Stimulated activated CD8-positive, alpha-beta memory T cell treated with anti-CD3 and anti-CD28 coated beads, Interleukin-12 subunit alpha, Interleukin-12 subunit beta, amount 100 ng/mL, for 4 hours (primary cell): ENCODE results near the gene OSBPL2.

ENCODE experiments used
- DNase-seq: peaks from one replicate; pipeline ENCODE4 v3.0.0-alpha.2; 2020; ENCODE audit warnings: low read depth

OSBPL2 gene

GRCh38 chr20:62222266-62222850 lies 16.0 kb upstream of the OSBPL2 start:
- DNase-seq, result no peak

DNA sequence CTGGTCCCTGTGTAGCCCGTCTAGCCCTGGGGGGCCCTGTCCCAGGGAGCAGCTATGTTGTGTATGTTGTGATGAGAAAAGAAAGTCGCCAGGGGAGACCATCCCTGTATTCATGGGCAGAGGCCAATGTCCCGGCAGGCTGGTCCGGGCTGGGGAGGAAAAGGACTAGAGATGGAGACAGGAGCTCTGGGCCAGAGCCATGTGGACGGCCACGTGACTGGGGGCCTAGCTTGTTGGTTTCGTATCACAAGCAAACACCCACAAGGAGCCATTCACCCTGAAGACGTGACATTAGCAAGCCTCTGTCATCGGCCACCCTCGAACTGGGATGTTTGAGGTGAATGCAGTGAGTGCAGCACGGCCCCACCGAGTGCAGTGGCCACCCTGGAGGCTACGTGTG lies 15.3 kb upstream of the OSBPL2 start:
- DNase-seq, result no peak

DNA sequence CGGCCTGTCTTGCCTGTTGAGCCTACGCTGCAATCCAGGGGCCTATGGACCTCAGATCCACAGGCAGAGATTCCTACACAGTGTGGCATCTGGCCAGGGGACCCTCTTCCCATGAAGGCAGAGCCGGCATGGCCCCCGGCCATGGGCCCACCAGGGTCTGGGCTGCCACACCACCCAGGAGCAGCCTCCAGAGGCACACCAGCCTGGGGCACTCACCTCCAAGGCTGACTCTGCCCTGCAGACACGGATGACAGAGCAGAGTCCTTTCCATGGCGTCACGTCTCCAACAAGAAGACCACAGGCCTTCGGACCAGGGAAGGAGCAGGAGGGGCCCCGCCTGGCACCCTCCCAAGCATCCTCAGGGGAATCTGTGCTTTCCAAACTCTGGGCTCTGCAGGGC lies 14.8 kb upstream of the OSBPL2 start:
- no peak for DNase-seq

- no peak for DNase-seq
Measured at GRCh38 chr20:62224113-62224855, 14.0 kb upstream of the OSBPL2 start.

- DNase-seq, result no peak
Measured at GRCh38 chr20:62225026-62225425, 13.3 kb upstream of the OSBPL2 start.

GRCh38 chr20:62225820-62226635 lies 12.3 kb upstream of the OSBPL2 start:
- DNase-seq, result no peak

DNA sequence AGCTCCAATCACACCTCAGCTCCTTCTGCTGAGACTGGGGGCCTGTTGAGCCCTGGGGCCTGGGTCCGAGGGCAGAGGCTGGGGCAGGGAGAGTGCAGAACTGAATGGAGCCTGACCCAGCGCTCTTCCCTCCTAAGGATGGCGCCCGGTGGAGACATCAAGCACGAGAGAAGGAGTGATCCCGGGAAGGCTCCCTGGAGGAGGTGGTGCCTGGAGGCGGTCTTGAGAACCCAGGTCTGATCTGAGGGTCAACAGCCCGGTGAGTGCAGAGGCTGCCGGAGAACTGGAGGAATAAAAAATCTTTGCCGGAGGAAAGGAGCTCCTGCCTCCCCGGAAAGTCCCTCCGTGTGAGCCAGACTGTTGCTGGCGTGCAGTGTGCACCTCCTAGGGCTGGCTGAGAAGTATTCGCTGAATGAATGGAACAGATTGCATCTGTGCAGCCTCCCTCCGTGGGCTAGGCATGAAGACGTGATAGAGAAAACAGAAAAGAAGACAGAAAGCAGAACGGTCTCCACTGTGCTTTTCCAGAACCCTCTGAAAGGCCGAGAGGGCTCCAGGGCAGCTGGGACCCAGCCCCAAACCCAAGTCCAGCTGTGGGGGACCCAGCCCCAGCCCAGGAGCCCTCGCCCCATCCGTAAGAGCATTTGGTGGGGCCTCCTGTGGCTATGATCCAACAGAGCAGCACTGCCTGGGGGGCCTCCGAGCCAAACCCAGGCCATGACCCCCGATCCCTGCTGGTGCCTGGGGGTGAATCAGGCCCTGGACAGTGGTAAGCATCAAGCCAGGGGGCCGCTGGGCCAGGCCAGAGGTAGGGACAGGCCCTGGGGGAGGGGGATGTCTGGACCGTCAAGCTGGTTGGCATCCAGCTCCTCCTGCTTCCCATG lies 11.4 kb upstream of the OSBPL2 start:
- DNase-seq, result no peak

- DNase-seq, result no peak
Measured at GRCh38 chr20:62227591-62227976, 10.7 kb upstream of the OSBPL2 start.

DNA sequence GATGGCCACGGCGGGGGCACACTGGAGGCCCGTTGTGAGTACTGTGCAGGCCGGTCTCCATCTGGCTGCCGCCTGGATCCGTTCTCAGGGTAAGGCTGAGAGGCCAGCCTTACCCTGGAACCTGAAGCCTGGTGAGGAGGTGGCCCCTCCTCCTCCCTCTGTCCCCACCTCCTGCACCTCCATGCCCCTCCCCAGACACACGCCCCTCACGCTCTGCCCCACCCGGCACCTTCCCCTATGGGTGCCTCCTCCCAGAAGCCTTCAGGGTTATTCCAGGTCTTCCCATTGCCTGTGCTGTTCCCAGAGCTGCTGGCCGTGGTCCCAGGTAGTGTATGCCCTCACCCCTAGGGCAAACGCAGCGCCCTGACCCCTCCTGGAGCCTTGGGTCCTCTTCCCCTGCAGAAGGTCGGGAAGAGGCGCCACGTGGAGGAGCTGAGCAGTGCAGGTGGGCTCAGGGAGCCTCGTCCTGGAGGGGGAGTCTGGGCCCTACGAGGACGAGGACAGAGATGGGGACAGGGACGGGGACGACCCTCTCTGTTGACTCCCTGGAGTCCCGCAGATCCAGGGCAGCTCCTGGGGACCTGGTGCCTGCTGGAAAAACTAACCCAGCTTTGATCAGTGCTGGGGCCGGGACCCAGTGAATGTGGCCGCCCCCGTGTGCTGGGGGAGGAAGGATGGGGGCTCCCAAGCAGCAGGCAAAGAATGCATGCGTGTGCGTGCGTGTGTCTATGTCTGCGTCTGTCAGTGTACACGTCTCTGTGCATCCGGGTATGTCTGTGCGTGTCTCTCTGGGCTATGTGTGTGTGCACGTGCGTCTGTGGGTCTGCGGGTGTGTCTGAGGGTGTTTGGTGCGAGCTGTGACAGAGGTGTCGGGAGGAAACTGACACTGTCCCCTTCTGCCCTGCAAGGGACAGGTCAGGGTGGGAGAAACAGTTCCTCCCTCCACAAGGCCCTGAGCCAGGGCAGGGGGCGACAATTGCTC lies 10.1 kb upstream of the OSBPL2 start:
- DNase-seq, result no peak

GRCh38 chr20:62228982-62229545 lies 9.3 kb upstream of the OSBPL2 start:
- DNase-seq, result no peak

- DNase-seq, result no peak
Measured at GRCh38 chr20:62229667-62230066, 8.7 kb upstream of the OSBPL2 start.

- DNase-seq, result no peak
Measured at GRCh38 chr20:62230276-62230675, 8.0 kb upstream of the OSBPL2 start.

GRCh38 chr20:62230696-62231095 lies 7.6 kb upstream of the OSBPL2 start:
- no peak for DNase-seq

- no peak for DNase-seq
Measured at GRCh38 chr20:62231292-62231691, 7.0 kb upstream of the OSBPL2 start.

- no peak for DNase-seq
Measured at GRCh38 chr20:62232194-62232593, 6.1 kb upstream of the OSBPL2 start.

- no peak for DNase-seq
Measured at GRCh38 chr20:62232770-62233645, 5.3 kb upstream of the OSBPL2 start.

DNA sequence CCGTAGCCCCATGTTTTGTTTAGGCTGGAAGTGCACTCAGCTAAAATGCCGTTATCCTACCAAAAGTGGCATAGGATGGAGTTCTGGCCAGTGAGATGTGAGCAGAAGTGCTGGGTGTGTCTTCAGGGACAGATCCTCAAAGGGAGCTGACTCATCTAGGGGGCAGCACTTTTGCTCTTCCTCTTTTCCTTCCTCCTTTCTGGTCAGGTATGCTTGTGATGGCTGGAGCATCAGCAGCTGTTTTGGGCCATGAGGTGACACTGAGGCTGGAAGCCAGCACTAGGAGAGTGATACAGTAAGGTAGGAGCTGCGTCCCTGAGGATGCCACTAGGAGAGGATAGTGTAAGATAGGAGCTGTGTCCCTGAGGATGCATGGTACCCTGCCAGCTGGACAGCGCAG lies 4.6 kb upstream of the OSBPL2 start:
- DNase-seq, result no peak

DNA sequence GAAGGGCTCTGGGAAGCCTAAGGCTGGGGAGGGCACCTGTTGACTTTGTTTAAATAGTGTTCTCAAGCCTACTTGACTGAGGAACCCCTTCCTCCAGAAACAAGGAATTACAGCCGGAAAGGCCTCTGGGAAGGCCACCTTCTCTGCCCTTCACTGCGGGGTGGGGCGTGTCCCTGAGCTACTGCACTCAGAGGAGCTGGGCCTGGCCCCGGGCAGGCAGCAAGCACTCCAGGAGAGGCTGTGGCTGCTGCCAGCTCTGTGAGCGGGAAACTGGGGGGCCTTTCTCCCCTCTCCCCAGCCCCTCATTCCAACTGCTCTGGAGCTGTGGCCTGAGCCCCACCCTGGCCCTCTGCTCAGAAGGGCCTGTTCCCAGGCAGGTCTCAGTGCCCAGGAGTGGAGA lies 4.0 kb upstream of the OSBPL2 start:
- no peak for DNase-seq

DNA sequence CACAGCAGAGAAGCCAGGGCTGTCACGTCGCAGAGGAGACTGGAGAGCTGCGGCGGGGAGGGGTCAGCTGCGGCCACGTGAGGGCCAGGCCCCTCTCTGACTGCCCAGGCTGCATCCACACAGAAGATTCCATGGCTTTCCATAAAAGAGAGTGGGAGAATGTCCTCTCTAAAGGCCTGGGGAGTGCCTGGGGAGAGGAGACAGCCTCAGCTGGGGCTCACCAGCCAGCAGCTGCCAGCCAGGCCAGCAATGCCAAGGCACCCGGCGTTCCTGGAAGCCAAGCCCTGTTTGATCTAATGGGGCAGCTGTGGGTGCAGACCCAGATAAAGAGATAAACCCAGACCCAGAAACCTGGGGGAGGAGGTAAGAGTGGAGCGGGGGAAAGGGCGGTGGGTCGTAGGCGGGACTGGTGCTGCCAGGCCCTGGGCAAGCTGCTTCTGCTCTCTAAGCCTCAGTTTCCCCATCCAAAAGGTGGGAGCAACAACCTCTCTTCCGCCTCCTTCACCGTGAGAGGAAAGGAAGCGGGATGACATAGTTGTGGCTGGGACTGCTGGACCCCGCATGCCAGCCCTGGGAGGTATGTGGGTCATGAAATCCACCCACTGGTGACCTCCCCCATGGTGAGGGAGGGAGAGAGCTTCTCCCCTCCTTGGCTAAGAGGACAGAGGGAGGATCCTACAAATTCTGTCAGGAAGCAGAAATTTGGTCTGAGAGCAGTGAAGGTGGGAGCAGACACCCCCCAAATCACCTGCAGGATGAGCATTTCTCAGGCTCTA lies 3.1 kb upstream of the OSBPL2 start:
- DNase-seq, result no peak
